ENCODE measurements around the gene IMPA2.

IMPA2 gene

DNA sequence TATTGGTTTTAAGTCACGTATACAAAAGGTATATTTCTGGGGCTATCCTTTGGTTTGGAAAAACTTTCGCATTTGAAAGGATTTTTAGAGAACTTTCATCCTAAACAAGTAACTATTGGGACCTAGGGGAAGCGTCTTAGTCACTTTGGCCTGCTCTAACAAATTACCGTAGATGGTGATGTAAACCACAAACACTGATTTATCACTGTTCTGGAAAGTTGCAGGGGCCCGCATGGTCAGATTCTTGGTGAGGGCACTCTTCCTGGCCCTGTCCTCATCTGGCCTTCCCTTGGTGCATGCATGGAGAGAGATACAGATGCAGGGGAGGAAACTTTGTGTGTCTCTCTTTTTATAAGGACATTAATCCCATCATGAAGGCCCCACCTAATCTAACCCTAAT is 63.3 kb downstream of the IMPA2 start:
- no peak for DNase-seq (ENCODE audit: low read depth)
- TF ChIP-seq, protein P1, sequence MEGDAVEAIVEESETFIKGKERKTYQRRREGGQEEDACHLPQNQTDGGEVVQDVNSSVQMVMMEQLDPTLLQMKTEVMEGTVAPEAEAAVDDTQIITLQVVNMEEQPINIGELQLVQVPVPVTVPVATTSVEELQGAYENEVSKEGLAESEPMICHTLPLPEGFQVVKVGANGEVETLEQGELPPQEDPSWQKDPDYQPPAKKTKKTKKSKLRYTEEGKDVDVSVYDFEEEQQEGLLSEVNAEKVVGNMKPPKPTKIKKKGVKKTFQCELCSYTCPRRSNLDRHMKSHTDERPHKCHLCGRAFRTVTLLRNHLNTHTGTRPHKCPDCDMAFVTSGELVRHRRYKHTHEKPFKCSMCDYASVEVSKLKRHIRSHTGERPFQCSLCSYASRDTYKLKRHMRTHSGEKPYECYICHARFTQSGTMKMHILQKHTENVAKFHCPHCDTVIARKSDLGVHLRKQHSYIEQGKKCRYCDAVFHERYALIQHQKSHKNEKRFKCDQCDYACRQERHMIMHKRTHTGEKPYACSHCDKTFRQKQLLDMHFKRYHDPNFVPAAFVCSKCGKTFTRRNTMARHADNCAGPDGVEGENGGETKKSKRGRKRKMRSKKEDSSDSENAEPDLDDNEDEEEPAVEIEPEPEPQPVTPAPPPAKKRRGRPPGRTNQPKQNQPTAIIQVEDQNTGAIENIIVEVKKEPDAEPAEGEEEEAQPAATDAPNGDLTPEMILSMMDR (conservative IDR thresholded peaks at IDR 0.05; ENCODE audit: low read depth, low read length) = no peak
- H3K4me3 ChIP-seq (ENCODE audit: low read length) = no peak overlapping the region

DNA sequence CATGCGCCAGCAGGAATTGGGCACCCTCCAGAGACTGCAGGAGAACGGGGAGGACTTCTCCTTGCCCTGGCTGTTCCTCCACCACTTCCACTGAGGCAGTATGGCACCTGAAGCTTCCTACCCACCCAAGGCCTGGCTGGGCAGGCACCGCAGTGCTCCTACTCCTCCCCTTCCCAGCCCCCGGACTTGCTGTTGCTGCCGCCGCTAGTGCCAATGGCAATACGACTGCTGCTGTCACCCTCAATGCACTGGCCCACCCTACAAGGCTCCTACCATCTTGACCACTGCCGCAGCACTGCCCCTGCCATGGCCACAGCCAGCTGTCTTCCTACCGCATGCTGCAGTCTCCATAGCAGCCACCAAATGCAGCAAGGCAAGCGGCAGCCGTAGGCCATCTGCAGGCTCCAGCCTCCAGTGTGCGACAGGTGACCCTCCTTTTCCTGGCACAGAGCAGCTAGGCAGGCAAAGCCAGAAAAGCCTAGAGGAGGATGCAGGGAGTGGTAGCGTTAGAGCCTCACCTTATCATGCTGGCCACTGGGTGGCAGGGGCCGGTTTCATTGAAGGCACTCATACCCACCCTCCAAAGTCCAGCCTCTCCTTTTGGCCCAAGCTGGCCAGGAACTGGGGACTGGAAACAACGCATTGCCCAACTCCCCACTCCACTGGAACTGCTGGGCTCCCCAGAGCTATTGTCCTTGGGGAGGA is 64.9 kb downstream of the IMPA2 start:
- DNase-seq (ENCODE audit: low read depth) = no peak
- H3K4me3 ChIP-seq (ENCODE audit: low read length) = no peak overlapping the region
- TF ChIP-seq, protein P1 (conservative IDR thresholded peaks at IDR 0.05; ENCODE audit: low read depth, low read length) = no peak

DNA sequence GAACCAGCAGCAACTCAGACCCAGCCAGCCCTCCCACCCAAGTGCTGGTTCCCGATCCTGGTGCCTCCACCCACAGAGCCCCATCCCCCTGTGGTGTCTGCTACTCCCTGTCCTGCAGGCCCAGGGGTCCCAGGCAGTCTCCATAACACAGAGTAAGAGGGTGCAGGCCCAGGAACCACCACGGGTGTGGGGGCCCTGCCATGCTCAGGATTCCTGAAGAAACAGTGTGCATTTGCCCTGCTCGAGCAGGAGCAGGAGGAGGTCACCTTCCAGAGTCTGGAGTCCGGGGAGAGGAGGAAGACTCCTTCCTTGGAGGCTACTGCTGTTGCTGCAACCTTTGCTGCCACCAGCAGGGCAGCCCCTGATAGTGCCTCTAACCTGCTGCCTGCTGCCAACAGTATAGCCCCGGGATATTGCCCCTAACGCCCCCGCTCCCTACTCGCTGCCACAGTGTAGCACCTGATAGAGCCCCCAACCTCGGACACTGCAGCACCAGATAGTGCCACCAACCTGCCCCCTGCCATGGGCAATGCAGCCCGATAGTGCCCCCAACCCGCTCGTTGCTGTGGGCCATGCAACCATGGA is 65.5 kb downstream of the IMPA2 start:
- DNase-seq (ENCODE audit: low read depth) = no peak
- H3K4me3 ChIP-seq (ENCODE audit: low read length) = no peak overlapping the region
- TF ChIP-seq, protein P1 (conservative IDR thresholded peaks at IDR 0.05; ENCODE audit: low read depth, low read length) = no peak

DNA sequence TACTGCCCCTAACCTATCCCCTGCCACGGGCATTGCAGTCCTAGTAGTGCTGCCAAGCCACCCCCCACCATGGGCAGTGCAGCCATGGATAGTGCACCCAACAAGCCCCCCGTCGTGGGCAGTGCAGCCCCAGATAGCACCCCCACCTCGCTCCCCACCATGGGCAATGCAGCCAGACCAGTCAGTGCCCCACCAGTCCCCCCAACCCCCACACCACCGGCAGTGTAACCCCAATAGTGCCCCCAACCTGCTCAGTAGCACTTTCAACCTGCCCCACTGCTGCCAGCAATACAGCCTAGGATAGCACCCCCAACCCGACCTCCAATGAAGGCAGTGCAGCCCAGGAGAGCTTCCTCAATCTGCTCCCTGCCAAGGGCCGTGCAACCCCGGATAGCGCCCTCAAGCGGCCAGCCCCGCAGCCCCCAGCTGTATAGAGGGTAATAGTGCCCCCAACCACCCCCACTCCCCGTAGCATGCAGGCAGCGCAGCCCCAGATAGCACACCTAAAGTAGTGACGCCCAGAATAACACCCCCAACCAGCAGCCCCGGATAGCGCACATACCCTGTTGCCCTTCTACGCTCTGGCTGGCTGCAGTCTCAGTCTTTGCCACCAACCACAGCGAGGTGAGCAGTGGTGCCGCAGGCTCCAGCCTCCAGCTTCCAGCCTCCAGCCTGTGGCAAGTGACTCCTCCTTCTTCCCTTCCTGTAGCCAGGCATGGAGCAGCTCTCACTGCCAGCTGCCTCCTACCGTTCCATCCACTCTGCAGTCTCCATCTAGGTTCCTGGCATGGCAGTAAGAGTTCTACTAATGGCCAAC is 66.9 kb downstream of the IMPA2 start:
- H3K4me3 ChIP-seq (ENCODE audit: low read length) = no peak overlapping the region
- TF ChIP-seq, protein P1 (conservative IDR thresholded peaks at IDR 0.05; ENCODE audit: low read depth, low read length) = no peak
- no peak for DNase-seq (ENCODE audit: low read depth)

DNA sequence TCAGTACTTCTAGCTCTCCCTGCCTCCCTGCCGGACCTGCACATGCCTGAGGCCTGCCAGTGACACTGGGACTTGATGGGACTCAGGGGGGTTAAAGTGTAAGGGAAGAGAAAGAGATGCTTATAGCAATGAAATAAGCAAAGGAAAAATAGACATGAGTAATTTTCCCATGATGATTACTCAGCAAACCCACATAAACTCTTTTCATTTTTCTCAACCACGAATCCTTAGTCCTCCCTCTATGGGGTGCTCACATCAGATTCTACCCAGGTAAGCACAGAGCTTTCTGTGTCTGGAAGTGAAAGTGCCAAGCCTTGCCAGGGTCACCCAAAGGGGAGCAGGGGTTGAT is 67.5 kb downstream of the IMPA2 start:
- DNase-seq (ENCODE audit: low read depth) = peak; percentile 40
- no peak overlapping the region for H3K4me3 ChIP-seq (ENCODE audit: low read length)
- TF ChIP-seq, protein P1 (conservative IDR thresholded peaks at IDR 0.05; ENCODE audit: low read depth, low read length) = no peak

DNA sequence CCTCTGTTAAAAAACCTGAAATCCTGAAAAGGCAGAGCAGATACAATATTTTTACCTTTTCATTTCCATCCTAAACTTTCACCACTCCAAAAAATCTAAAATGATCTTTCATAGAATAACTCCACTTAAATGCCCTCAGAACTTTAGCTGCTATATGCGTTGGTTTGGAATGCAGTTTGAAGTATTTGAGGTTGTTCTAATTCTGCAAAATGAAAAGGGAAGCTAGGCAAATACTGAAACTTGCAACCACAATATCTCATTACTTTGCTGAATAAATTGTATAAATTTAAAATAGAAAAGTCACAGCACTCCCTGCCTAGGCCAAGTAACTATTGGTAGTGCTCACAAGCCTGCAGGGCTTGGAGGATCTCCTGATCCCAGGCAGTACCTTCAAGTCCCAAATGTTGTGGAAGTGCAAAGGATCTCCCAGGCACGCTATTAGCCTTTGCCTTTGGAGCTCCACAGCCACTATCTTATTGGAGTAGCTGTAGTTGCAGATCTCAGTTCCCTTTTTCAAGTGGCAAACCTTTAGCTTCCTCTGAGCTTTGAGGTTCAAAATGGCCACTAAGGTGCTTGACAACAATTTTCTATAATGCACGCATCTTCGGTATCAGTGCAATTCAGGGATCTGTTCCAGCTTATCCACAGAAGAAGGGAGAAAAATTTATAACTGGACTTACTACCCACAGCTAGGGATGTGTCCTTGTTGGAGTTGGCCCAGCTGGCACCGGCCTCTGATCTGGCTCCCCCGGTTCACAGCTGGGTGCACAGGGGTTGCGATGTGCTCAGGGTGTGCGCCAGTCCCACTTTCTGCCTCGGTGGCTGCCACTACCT is 68.9 kb downstream of the IMPA2 start:
- TF ChIP-seq, protein P1 (conservative IDR thresholded peaks at IDR 0.05; ENCODE audit: low read depth, low read length) = no peak
- H3K4me3 ChIP-seq (ENCODE audit: low read length) = no peak overlapping the region
- no peak for DNase-seq (ENCODE audit: low read depth)

All from retinal pigment epithelial cell (primary cell).